HepG2 (cell line): Measurements from ENCODE around the gene ALCAM. TPM values are rescaled to one million over a fixed set of nuclear protein-coding genes. Genes with fewer than 3 reads are reported as not detected.
A peak's percentile ranks its signal among the peaks of the same experiment; 100 is the strongest.
"Not testable (repeated sequence)": the region's sequence is repeated elsewhere in the genome, so short reads cannot be mapped to it uniquely, and the experiment has no call there.

Experiments used
- ATAC-seq: fragments of 200-7000 bp; cut with Tn5 transposase; 3 replicates; pipeline ENCODE4 v1.9.1; 2020; ENCODE audit warnings: mild to moderate bottlenecking, moderate library complexity
- BruUV-seq: library from RNA; stranded (reverse); fragments of 400-500 nt; replicated peaks from 2 replicates; lab custom pipeline; 2021; lab: Mats Ljungman, UMichigan
- CTCF ChIA-PET: fragments of 300-600 bp; formaldehyde crosslinking; extraction: SDS; loops from one replicate; lab custom pipeline; 2021; ENCODE audit warnings: low total read pairs, inconsistent platforms, low intra/inter-chr PET ratio; lab: Yijun Ruan, JAX
- POLR2A ChIA-PET: fragments of 350-600 bp; sonication (Branson Sonifier 250); formaldehyde crosslinking; loops from one replicate; lab custom pipeline; 2020; ENCODE audit warnings: antibody characterized with exemption, inconsistent platforms; lab: Yijun Ruan, JAX
- DNase-seq: peaks from one replicate; pipeline ENCODE4 v3.0.0-alpha.2; 2015; ENCODE audit warnings: low spot score
- FAIRE-seq: peaks from 3 replicates; lab custom pipeline; 2011; peaks lifted over from hg19 to GRCh38; lab: Jason Lieb, UNC
- H2AFZ ChIP-seq: one replicate; pipeline ENCODE4 v1.6.1; 2011; ENCODE audit warnings: low read length, inconsistent platforms
- H3K27ac ChIP-seq: fragments of 300-600 bp; 3 replicates; pipeline ENCODE4 v1.8.0; 2011; ENCODE audit warnings: mixed run types, mild to moderate bottlenecking, mixed read lengths, low read length, inconsistent platforms; ENCODE audit not compliant: insufficient read depth; ENCODE audit errors: extremely low read length
- H3K27me3 ChIP-seq, 2 experiments: fragments of 200-600 bp in 1 of 2; 2 replicates in 1 of 2; 3 replicates in 1 of 2; pipeline versions ENCODE4 v1.6.0 to v1.8.0; 2011; ENCODE audit warnings: low read length in 2 of 2, mild to moderate bottlenecking in 2 of 2, moderate library complexity in 2 of 2, inconsistent platforms in 1 of 2; ENCODE audit not compliant: insufficient read depth in 2 of 2, control insufficient read depth in 1 of 2
- H3K36me3 ChIP-seq, 2 experiments: fragments of 200-600 bp in 1 of 2; replicated peaks in 1 of 2; 2 replicates in 1 of 2; 3 replicates in 1 of 2; pipeline versions ENCODE4 v1.5.1 to v1.8.0; 2011; ENCODE audit warnings: low read length in 2 of 2, inconsistent platforms in 1 of 2; ENCODE audit not compliant: insufficient read depth in 2 of 2, control insufficient read depth in 1 of 2
- H3K4me1 ChIP-seq: 2 replicates; pipeline ENCODE4 v1.5.1; 2012; ENCODE audit warnings: low read length, inconsistent platforms; ENCODE audit not compliant: insufficient read depth
- H3K4me2 ChIP-seq: 2 replicates; pipeline ENCODE4 v1.6.0; 2011; ENCODE audit warnings: low read depth, low read length, inconsistent platforms
- H3K4me3 ChIP-seq, 3 experiments: fragments of 200-600 bp in 1 of 3; sonication (generic), shearing (Covaris generic) in 1 of 3; replicated peaks in 1 of 3; 2 replicates each; pipeline ENCODE4 v1.5.1; 2011 to 2016; ENCODE audit warnings: low read length in 3 of 3, inconsistent platforms in 2 of 3, low read depth in 2 of 3, mild to moderate bottlenecking in 2 of 3, control low read depth in 1 of 3, mixed read lengths in 1 of 3; ENCODE audit not compliant: insufficient read depth in 1 of 3
- H3K79me2 ChIP-seq: one replicate; pipeline ENCODE4 v1.6.1; 2011; ENCODE audit warnings: low read length, inconsistent platforms; ENCODE audit not compliant: insufficient read depth
- H3K9ac ChIP-seq: 2 replicates; pipeline ENCODE4 v1.6.0; 2011; ENCODE audit warnings: mild to moderate bottlenecking, low read depth, low read length, inconsistent platforms; ENCODE audit not compliant: insufficient read depth
- H3K9me3 ChIP-seq: 2 replicates; pipeline ENCODE4 v1.5.1; 2012; ENCODE audit warnings: mild to moderate bottlenecking, low read length
- H4K20me1 ChIP-seq: 2 replicates; pipeline ENCODE4 v1.6.0; 2011; ENCODE audit warnings: inconsistent platforms, mild to moderate bottlenecking, low read length, moderate library complexity; ENCODE audit not compliant: insufficient read depth
- ZBTB3 ChIP-seq: sonication (generic); formaldehyde crosslinking; IDR thresholded peaks from 2 replicates; pipeline ENCODE4 v1.4.0; 2020; ENCODE audit warnings: low read depth, mild to moderate bottlenecking, moderate library complexity, missing genetic modification reagents, borderline replicate concordance
- ZFP90 ChIP-seq: sonication (generic); formaldehyde crosslinking; IDR thresholded peaks from 2 replicates; pipeline ENCODE4 v1.8.0; 2022; ENCODE audit warnings: missing genetic modification reagents, mild to moderate bottlenecking, inconsistent platforms, borderline replicate concordance
- WGBS: methylation state at CpG from one replicate; pipeline ENCODE4 v1.1.6; 2017; ENCODE audit warnings: low lambda C conversion rate; 5-methylcytosine and 5-hydroxymethylcytosine counted together
- in situ Hi-C: cut with HindIII; loops from 2 replicates; pipeline ENCODE4 v1.10.0; 2017; ENCODE audit warnings: low pct_unique_long_range_greater_than_20kb; ENCODE audit not compliant: extremely low pct_ligation_motif_present
- intact Hi-C: fragments of 100-400 bp; cut with micrococcal nuclease; formaldehyde crosslinking; loops from one replicate; pipeline ENCODE4 v1.10.0; 2022; ENCODE audit not compliant: unreplicated experiment
- polyA plus RNA-seq, 8 experiments: library from polyadenylated mRNA; depleted of rRNA in 3 of 8; stranded (reverse) in 7 of 8; unstranded in 1 of 8; fragments of >200 nt; fragmentation: Illumina TruSeq in 4 of 8; extraction: Trizol in 4 of 8; gene quantifications; 2 replicates each; pipeline versions ENCODE4 v1.2.1 to v1.2.3, GENCODE V29; 2011 to 2016; ENCODE audit warnings: low read depth in 4 of 8, missing spikeins in 1 of 8, mixed read lengths in 1 of 8; ENCODE audit not compliant: insufficient read depth in 1 of 8
- total RNA-seq, 5 experiments: library from RNA; depleted of rRNA; stranded (reverse); fragments of >200 nt; fragmentation: Illumina TruSeq; extraction: Trizol; gene quantifications; 2 replicates each; pipeline ENCODE4 v1.2.3, GENCODE V29; 2016; ENCODE audit warnings: low read depth in 1 of 5

ALCAM gene
- total and polyA plus RNA-seq, 2 of the 13 experiments (the other 11 are each of a cell fraction or from before 2014, with no cell fraction given), result 26.0 to 33.1 TPM

- H4K20me1 ChIP-seq, BruUV-seq, POLR2A ChIA-PET, H2AFZ ChIP-seq, DNase-seq, FAIRE-seq, ATAC-seq, H3K9ac ChIP-seq, H3K27me3 ChIP-seq, H3K4me2 ChIP-seq, in situ Hi-C loops, intact Hi-C loops, H3K36me3 ChIP-seq, H3K27ac ChIP-seq, H3K4me3 ChIP-seq, CTCF ChIA-PET: not testable (repeated sequence)
- peaks cover 15% of the 10 kb centered on the region for H3K4me1 ChIP-seq
- peak; percentile 94 for TF ChIP-seq ZFP90 (CRISPR knock-in tag)
- peaks cover 73% of the 10 kb centered on the region for H3K79me2 ChIP-seq
- peaks cover 26% of the 10 kb centered on the region for H3K9me3 ChIP-seq
Observed at GRCh38 chr3:105392598-105392997, 25.9 kb downstream of the ALCAM start.

- CTCF ChIA-PET, result no interaction called here
- peaks cover 26% of the 10 kb centered on the region for H3K9me3 ChIP-seq
- H3K4me2 ChIP-seq, result no peak overlapping the region
- H2AFZ ChIP-seq, result no peak overlapping the region
- H3K4me3 ChIP-seq, result no peak overlapping the region
- no peak overlapping the region for H3K9ac ChIP-seq
- H3K79me2 ChIP-seq, result peaks cover 63% of the 10 kb centered on the region
- WGBS, result 98% methylated on average over 7 of the region's 7 CpGs
- no peak for DNase-seq
- no peaks in the 10 kb centered on the region for H3K36me3 ChIP-seq
- no peak for TF ChIP-seq ZBTB3 (CRISPR knock-in tag)
- TF ChIP-seq, all 625 proteins: peak for 0
- FAIRE-seq (no peak), ATAC-seq (no peak)
- no TSS peak for BruUV-seq
- H3K27ac ChIP-seq, result no peak overlapping the region
- in situ Hi-C loops (no loop called here), intact Hi-C loops (no loop called here)
- POLR2A ChIA-PET, result interaction anchor here (1.0 kb wide), 1 partner anchor 28 kb away, joined by 3 read pairs; the partner anchor contains the start of gene ALCAM
- peaks cover 9% of the 10 kb centered on the region for H3K4me1 ChIP-seq
- H4K20me1 ChIP-seq, result no peaks in the 10 kb centered on the region
- H3K27me3 ChIP-seq, result no peaks in the 10 kb centered on the region
Observed at GRCh38 chr3:105394177-105394576, 27.5 kb downstream of the ALCAM start.
